OCI-LY1 (cell line): ENCODE results near the gene FASN.

Source experiments
- H2AFZ ChIP-seq: fragments of 200-600 bp; sonication (generic), shearing (Covaris generic); 2 replicates; pipeline ENCODE4 v1.6.0; 2014; ENCODE audit warnings: antibody characterized with exemption, mild to moderate bottlenecking, low read length
- H3F3A ChIP-seq: fragments of 200-600 bp; sonication (generic), shearing (Covaris generic); 2 replicates; pipeline ENCODE4 v1.6.0; 2014; ENCODE audit warnings: mild to moderate bottlenecking, antibody characterized with exemption, low read length, moderate library complexity; ENCODE audit not compliant: insufficient read depth
- H3K27ac ChIP-seq: fragments of 200-600 bp; sonication (generic); 2 replicates; pipeline ENCODE4 v1.5.1; 2014; ENCODE audit warnings: low read length, mixed run types, mild to moderate bottlenecking, low read depth; ENCODE audit not compliant: poor library complexity, severe bottlenecking
- H3K27me3 ChIP-seq: fragments of 200-600 bp; sonication (generic); 2 replicates; pipeline ENCODE4 v1.6.0; 2014; ENCODE audit warnings: antibody characterized with exemption, mild to moderate bottlenecking, low read length, moderate library complexity; ENCODE audit not compliant: insufficient read depth
- H3K36me3 ChIP-seq: fragments of 200-600 bp; sonication (generic); 2 replicates; pipeline ENCODE4 v1.6.1; 2014; ENCODE audit warnings: mild to moderate bottlenecking, antibody characterized with exemption, low read length, moderate library complexity, mixed read lengths; ENCODE audit not compliant: insufficient read depth
- H3K4me1 ChIP-seq: fragments of 200-600 bp; sonication (generic); 2 replicates; pipeline ENCODE4 v1.5.1; 2014; ENCODE audit warnings: mild to moderate bottlenecking, low read length, moderate library complexity; ENCODE audit not compliant: insufficient read depth, severe bottlenecking
- H3K4me2 ChIP-seq: fragments of 200-600 bp; sonication (generic), shearing (Covaris generic); 2 replicates; pipeline ENCODE4 v1.6.1; 2014; ENCODE audit warnings: low read length
- H3K4me3 ChIP-seq: fragments of 200-600 bp; sonication (generic); 2 replicates; pipeline ENCODE4 v1.5.1; 2014; ENCODE audit warnings: low read length, low read depth, mild to moderate bottlenecking, mixed read lengths; ENCODE audit not compliant: poor library complexity, severe bottlenecking
- H3K79me2 ChIP-seq: fragments of 200-600 bp; shearing (Covaris generic); 2 replicates; pipeline ENCODE4 v1.6.1; 2016; ENCODE audit warnings: mixed run types, low read length, mixed read lengths; ENCODE audit not compliant: insufficient read depth
- H3K9ac ChIP-seq: fragments of 200-600 bp; sonication (generic), shearing (Covaris generic); 2 replicates; pipeline ENCODE4 v1.6.1; 2014; ENCODE audit warnings: mild to moderate bottlenecking, low read length, mixed read lengths
- H3K9me2 ChIP-seq: fragments of 200-600 bp; sonication (generic), shearing (Covaris generic); 2 replicates; pipeline ENCODE4 v1.6.1; 2014; ENCODE audit warnings: low read depth, mild to moderate bottlenecking, low read length, mixed read lengths
- H3K9me3 ChIP-seq: fragments of 200-600 bp; shearing (Covaris generic); 2 replicates; pipeline ENCODE4 v1.6.1; 2014; ENCODE audit warnings: low read length, mixed read lengths
- H4K20me1 ChIP-seq: fragments of 200-600 bp; sonication (generic), shearing (Covaris generic); 2 replicates; pipeline ENCODE4 v1.6.0; 2016; ENCODE audit warnings: mild to moderate bottlenecking, low read length; ENCODE audit not compliant: insufficient read depth
- EZH2 ChIP-seq: fragments of 200-600 bp; sonication (generic), shearing (Covaris generic); IDR thresholded peaks from 2 replicates; pipeline ENCODE4 v1.8.0; 2017; ENCODE audit warnings: borderline replicate concordance, mixed run types, mild to moderate bottlenecking, antibody characterized with exemption, low read length, moderate library complexity, mixed read lengths
- TF ChIP-seq, protein P1 (sequence below): fragments of 200-600 bp; sonication (generic), shearing (Covaris generic); IDR thresholded peaks from 2 replicates; pipeline ENCODE4 v1.5.1; 2017; ENCODE audit warnings: mild to moderate bottlenecking, antibody characterized with exemption, low read length, moderate library complexity, mixed read lengths

Gene FASN

DNA sequence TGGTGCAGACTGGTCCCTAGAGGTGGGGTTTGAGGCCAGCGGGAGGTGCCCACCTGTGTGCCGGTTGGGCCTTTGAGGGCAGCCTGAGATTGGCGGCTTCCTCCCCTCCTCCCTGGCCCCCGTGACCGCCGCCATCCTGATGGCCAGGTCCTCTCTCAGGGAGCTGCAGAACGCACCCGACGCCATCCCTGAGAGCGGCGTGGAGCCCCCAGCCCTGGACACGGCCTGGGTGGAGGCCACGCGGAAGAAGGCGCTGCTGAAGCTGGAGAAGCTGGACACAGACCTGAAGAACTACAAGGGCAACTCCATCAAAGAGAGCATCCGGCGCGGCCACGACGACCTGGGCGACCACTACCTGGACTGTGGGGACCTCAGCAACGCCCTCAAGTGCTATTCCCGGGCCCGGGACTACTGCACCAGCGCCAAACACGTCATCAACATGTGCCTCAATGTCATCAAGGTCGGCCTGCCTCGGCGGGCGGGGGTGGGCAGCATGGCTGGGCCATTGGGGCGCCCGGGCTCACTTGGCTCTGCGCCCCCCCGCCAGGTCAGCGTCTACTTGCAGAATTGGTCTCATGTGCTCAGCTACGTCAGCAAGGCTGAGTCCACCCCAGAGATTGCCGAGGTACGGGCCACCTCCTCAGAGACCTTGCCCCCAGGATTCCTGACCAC lies 43.5 kb downstream of the FASN start:
- H3K27ac ChIP-seq, result no peak overlapping the region
- 0 out of 2 replicates have a peak, but pooled peaks cover 4% of the 10 kb centered on the region for H3K79me2 ChIP-seq
- no peaks in the 10 kb centered on the region for H4K20me1 ChIP-seq
- no peaks in the 10 kb centered on the region for H3K9me3 ChIP-seq
- H3K9me2 ChIP-seq, result no peaks in the 10 kb centered on the region
- no peak overlapping the region for H3K4me2 ChIP-seq
- no peak overlapping the region for H2AFZ ChIP-seq
- H3K4me3 ChIP-seq, result no peak overlapping the region
- peaks cover 61% of the 10 kb centered on the region for H3K36me3 ChIP-seq
- no peak for TF ChIP-seq EZH2
- no peaks in the 10 kb centered on the region for H3K27me3 ChIP-seq
- H3K9ac ChIP-seq, result no peak overlapping the region
- peaks cover 27% of the 10 kb centered on the region for H3K4me1 ChIP-seq
- H3F3A ChIP-seq, result no peaks in the 10 kb centered on the region

DNA sequence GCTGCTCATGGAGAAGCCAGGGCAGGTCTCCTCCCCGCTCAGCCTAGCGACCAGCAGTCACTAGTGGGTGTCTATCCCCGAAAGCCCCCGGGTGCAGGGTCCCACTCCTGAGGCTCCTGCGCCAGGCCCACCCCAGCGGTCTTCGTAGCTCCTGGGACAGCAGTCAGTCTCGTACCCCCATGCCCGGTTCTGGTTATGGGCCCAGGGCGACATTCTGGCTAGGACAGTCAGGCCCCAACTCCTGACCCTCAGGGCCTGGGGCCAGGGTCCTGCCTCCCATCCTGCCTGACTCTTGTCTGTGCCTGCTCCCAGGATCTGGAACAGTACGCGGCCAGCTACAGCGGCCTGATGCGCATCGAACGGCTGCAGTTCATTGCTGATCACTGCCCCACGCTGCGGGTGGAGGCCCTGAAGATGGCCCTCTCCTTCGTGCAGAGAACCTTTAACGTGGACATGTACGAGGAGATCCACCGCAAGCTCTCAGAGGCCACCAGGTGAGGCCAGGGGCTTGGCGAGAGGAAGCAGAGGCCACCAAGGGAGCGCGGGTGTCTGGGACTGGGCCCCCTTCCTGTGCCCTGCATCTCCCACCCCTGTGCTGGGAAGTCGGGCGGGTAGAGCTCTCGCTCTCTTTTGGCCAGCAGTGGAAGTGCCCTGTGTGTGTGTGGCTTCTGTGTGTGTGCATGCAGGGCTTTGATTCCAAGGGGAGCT lies 44.3 kb downstream of the FASN start:
- no peak for TF ChIP-seq EZH2
- no peak overlapping the region for H3K9ac ChIP-seq
- H2AFZ ChIP-seq, result no peak overlapping the region
- H4K20me1 ChIP-seq, result no peaks in the 10 kb centered on the region
- H3K36me3 ChIP-seq, result peaks cover 54% of the 10 kb centered on the region
- peaks cover 27% of the 10 kb centered on the region for H3K4me1 ChIP-seq
- H3K27ac ChIP-seq, result no peak overlapping the region
- no peak overlapping the region; the same call in 1 of the 2 replicates for H3K4me2 ChIP-seq
- no peaks in the 10 kb centered on the region for H3F3A ChIP-seq
- H3K9me2 ChIP-seq, result no peaks in the 10 kb centered on the region
- H3K79me2 ChIP-seq, result 0 out of 2 replicates have a peak, but pooled peaks cover 4% of the 10 kb centered on the region
- no peaks in the 10 kb centered on the region for H3K27me3 ChIP-seq
- H3K4me3 ChIP-seq, result peak overlapping the region; percentile 100
- H3K9me3 ChIP-seq, result no peaks in the 10 kb centered on the region

DNA sequence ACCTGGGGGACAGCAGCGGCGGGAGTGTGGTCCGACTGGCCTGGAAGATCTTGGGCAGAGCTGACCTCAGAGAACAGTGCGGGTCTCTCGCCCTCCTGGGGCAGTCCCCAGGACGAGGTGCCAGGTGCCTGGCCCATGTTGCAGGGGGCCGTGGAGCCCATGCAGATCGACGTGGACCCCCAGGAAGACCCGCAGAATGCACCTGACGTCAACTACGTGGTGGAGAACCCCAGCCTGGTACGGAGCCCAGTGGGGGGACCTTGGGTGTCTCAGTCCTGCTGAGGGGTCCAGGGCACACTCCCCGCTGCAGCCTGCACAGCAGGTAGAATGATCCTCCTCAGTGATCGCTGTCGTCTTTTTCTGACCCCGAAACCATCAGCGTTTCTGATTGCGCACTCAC lies 44.9 kb downstream of the FASN start:
- Histone ChIP-seq H3K4me2 (peak overlapping the region; percentile 88), H2AFZ (no peak overlapping the region), H3K36me3 (peaks cover 48% of the 10 kb centered on the region), H3K9me2 (no peaks in the 10 kb centered on the region), H3K4me3 (peak overlapping the region; percentile 100), H3K27ac (no peak overlapping the region), H3K79me2 (0 out of 2 replicates have a peak, but pooled peaks cover 4% of the 10 kb centered on the region), H3K9me3 (no peaks in the 10 kb centered on the region), H3K9ac (peak overlapping the region; percentile 81; the same call in 1 of the 2 replicates), H4K20me1 (no peaks in the 10 kb centered on the region), H3K4me1 (peaks cover 27% of the 10 kb centered on the region), H3K27me3 (no peaks in the 10 kb centered on the region), H3F3A (no peaks in the 10 kb centered on the region)
- TF ChIP-seq, protein P1, sequence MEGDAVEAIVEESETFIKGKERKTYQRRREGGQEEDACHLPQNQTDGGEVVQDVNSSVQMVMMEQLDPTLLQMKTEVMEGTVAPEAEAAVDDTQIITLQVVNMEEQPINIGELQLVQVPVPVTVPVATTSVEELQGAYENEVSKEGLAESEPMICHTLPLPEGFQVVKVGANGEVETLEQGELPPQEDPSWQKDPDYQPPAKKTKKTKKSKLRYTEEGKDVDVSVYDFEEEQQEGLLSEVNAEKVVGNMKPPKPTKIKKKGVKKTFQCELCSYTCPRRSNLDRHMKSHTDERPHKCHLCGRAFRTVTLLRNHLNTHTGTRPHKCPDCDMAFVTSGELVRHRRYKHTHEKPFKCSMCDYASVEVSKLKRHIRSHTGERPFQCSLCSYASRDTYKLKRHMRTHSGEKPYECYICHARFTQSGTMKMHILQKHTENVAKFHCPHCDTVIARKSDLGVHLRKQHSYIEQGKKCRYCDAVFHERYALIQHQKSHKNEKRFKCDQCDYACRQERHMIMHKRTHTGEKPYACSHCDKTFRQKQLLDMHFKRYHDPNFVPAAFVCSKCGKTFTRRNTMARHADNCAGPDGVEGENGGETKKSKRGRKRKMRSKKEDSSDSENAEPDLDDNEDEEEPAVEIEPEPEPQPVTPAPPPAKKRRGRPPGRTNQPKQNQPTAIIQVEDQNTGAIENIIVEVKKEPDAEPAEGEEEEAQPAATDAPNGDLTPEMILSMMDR, result no peak
- TF ChIP-seq EZH2, result no peak

DNA sequence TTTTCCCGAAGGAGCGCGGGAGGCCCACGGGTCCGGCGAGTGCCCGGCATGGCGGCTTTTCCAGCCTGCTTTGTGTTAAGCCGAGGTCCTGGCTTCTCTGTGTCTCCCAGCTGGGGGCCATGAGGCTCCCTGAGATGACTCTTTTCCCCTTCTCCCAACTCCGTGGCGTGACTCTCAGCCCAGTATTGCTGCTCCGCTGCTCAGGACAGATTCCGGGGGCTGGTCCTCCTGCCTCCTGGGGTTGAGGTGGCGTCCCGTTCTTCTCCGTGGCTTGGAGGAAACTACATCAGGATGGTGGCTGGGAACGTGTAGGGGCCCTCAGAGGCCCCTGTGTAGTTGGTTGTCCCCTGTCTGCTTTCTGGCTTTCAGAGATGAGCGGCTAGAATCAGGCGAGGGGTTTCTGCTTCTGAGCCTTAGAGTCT lies 45.4 kb downstream of the FASN start:
- no peaks in the 10 kb centered on the region for H3K27me3 ChIP-seq
- no peak overlapping the region for H2AFZ ChIP-seq
- H3K27ac ChIP-seq, result no peak overlapping the region
- H4K20me1 ChIP-seq, result no peaks in the 10 kb centered on the region
- peaks cover 27% of the 10 kb centered on the region for H3K4me1 ChIP-seq
- TF ChIP-seq, protein P1, result no peak
- no peak for TF ChIP-seq EZH2
- peaks cover 43% of the 10 kb centered on the region for H3K36me3 ChIP-seq
- 0 out of 2 replicates have a peak, but pooled peaks cover 4% of the 10 kb centered on the region for H3K79me2 ChIP-seq
- H3K4me2 ChIP-seq, result peak overlapping the region; percentile 88
- no peaks in the 10 kb centered on the region for H3K9me3 ChIP-seq
- H3K9ac ChIP-seq, result peak overlapping the region; percentile 81
- H3F3A ChIP-seq, result no peaks in the 10 kb centered on the region
- H3K9me2 ChIP-seq, result no peaks in the 10 kb centered on the region
- peak overlapping the region; percentile 100 for H3K4me3 ChIP-seq
